Fibroblast of pulmonary artery (primary cell): Measurements from ENCODE around the gene TMEM198.

Experiments used
- DNase-seq: peaks from one replicate; pipeline ENCODE4 v3.0.0-alpha.2; 2010; ENCODE audit warnings: low read depth
- H3K4me3 ChIP-seq: replicated peaks from 2 replicates; pipeline ENCODE4 v1.5.1; 2011; ENCODE audit warnings: low read depth, mild to moderate bottlenecking, control low read depth, low read length, moderate library complexity
- TF ChIP-seq, protein P1 (sequence below): IDR thresholded peaks from 2 replicates; pipeline ENCODE4 v1.5.1; 2011; ENCODE audit warnings: mild to moderate bottlenecking, control low read depth, low read length, inconsistent platforms; ENCODE audit errors: missing control alignments

The TMEM198 gene

DNA sequence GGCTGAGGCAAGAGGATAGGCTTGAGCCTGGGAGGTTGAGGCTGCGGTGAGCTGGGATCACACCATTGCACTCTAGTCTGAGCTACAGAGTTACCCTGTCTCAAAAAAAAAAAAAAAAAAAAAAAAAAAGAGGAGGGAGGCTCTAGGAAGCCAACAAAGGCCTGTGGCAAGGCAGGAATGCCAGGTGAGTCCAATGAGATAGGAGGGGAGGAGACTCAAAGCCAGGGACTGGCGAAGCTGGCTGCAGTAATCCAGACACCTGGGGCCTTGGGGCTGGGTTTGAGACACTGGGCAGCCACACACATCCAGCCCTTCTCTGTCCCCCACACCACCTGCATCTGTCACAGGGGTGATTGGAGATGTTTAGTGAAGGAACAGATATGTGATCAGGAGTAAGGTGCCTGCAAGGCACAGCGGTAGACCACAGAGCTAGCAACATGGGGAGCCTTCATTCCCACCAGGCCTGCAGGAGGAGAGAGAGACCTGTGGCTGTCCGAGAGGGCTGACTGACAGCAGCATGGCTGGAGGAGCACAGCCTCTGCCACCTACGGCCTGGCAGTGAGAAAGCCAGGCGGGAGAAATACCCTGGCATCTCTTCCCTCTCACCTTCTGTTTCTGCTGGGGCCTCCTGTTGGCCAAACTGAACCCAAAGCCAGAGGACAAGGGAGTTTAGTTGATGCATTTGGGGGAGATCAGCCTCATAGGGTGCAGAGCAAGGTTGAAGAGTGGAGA is 9.7 kb upstream of the TMEM198 start:
- no peak overlapping the region for H3K4me3 ChIP-seq
- TF ChIP-seq, protein P1, sequence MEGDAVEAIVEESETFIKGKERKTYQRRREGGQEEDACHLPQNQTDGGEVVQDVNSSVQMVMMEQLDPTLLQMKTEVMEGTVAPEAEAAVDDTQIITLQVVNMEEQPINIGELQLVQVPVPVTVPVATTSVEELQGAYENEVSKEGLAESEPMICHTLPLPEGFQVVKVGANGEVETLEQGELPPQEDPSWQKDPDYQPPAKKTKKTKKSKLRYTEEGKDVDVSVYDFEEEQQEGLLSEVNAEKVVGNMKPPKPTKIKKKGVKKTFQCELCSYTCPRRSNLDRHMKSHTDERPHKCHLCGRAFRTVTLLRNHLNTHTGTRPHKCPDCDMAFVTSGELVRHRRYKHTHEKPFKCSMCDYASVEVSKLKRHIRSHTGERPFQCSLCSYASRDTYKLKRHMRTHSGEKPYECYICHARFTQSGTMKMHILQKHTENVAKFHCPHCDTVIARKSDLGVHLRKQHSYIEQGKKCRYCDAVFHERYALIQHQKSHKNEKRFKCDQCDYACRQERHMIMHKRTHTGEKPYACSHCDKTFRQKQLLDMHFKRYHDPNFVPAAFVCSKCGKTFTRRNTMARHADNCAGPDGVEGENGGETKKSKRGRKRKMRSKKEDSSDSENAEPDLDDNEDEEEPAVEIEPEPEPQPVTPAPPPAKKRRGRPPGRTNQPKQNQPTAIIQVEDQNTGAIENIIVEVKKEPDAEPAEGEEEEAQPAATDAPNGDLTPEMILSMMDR, result no peak
- DNase-seq, result no peak

- no peak overlapping the region for H3K4me3 ChIP-seq
- TF ChIP-seq, protein P1, result no peak
Measured at GRCh38 chr2:219536425-219536824, 7.4 kb upstream of the TMEM198 start.

GRCh38 chr2:219536967-219537366 is 6.9 kb upstream of the TMEM198 start:
- TF ChIP-seq, protein P1, result no peak

More at GRCh38 chr2:219536425-219536824, 7.4 kb upstream of the TMEM198 start:
- no peak for DNase-seq

GRCh38 chr2:219537657-219538488 is 6.0 kb upstream of the TMEM198 start:
- no peak overlapping the region for H3K4me3 ChIP-seq
- TF ChIP-seq, protein P1, result no peak
- no peak for DNase-seq

More at GRCh38 chr2:219536967-219537366, 6.9 kb upstream of the TMEM198 start:
- DNase-seq, result no peak
- H3K4me3 ChIP-seq, result no peak overlapping the region

GRCh38 chr2:219538504-219538951 is 5.3 kb upstream of the TMEM198 start:
- no peak for DNase-seq
- H3K4me3 ChIP-seq, result no peak overlapping the region
- TF ChIP-seq, protein P1, result no peak

- no peak overlapping the region for H3K4me3 ChIP-seq
- TF ChIP-seq, protein P1, result no peak
- no peak for DNase-seq
Measured at GRCh38 chr2:219538956-219539788, 4.7 kb upstream of the TMEM198 start.
